Duodenal mucosa (tissue), 2 donors: ENCODE results near the gene CBARP.

Experiments
- H3K27ac ChIP-seq: one replicate; pipeline ENCODE4 v1.7.0; 2013; ENCODE audit warnings: low read depth, low read length
- H3K27me3 ChIP-seq, 2 donors: one replicate each; pipeline ENCODE4 v1.7.0; 2013; ENCODE audit warnings: low read length in 2 of 2, control low read depth in 1 of 2; ENCODE audit not compliant: insufficient read depth in 2 of 2, control insufficient read depth in 1 of 2
- H3K36me3 ChIP-seq, 2 donors: one replicate each; pipeline ENCODE4 v1.7.0; 2013; ENCODE audit warnings: low read length in 2 of 2, control low read depth in 1 of 2; ENCODE audit not compliant: insufficient read depth in 2 of 2, control insufficient read depth in 1 of 2
- H3K4me1 ChIP-seq, 2 donors: one replicate each; pipeline ENCODE4 v1.7.0; 2013; ENCODE audit warnings: low read length in 2 of 2, control low read depth in 1 of 2; ENCODE audit not compliant: insufficient read depth in 2 of 2, control insufficient read depth in 1 of 2
- H3K4me3 ChIP-seq, 2 donors: one replicate each; pipeline ENCODE4 v1.7.0; 2013; ENCODE audit warnings: low read length in 2 of 2, low read depth in 1 of 2
- H3K9ac ChIP-seq, 2 donors: one replicate each; pipeline ENCODE4 v1.7.0; 2013; ENCODE audit warnings: low read length in 2 of 2, low read depth in 1 of 2
- H3K9me3 ChIP-seq, 2 donors: one replicate each; pipeline ENCODE4 v1.7.0; 2013; ENCODE audit warnings: low read length in 2 of 2, control low read depth in 1 of 2; ENCODE audit not compliant: control insufficient read depth in 1 of 2

The CBARP gene

DNA sequence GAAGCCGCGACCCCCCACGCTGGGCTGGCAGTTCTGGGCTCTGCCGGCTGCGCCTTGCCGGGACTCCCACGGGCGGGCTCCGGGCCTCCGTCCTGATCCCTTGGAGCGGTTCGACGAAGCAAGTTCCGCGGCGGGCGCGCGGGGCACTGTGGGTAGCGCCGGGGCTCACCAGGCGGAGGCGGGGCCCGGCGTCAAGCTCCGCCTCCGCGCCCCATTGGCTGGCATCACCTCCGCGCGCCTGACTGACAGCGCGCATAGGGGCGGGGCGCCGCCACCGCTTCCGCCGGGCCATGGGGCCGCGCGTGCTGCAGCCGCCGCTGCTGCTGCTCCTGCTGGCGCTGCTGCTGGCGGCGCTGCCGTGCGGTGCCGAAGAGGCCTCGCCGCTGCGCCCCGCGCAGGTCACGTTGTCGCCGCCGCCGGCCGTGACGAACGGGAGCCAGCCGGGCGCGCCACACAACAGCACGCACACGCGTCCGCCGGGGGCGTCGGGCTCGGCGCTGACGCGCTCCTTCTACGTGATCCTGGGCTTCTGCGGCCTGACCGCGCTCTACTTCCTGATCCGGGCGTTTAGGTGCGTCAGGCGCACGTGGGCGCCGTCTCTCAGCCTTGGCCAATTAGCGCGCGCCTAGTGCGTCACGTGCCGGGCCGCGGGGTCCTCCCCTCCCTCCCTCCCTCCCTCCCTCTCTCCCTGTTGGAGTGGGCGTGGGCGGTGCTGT, 37.6 kb upstream of the CBARP start, which contains the start of gene FAM174C:
Gene FAM174C, plus strand, starts transcription at position 271 of the 716 bp plus-strand sequence. Its CDS starts 20 bp downstream, at position 291.
- H3K9me3 ChIP-seq: no peaks in the 10 kb centered on the region
- H3K27me3 ChIP-seq: no peaks in the 10 kb centered on the region
- peaks cover 47 to 59% of the 10 kb centered on the region in 2 donors for H3K4me1 ChIP-seq
- peak within 1 kb of the TSS; percentile 83 to 95 for H3K9ac ChIP-seq
- H3K36me3 ChIP-seq: peaks cover 40 to 58% of the 10 kb centered on the region in 2 donors
- peak within 1 kb of the TSS; percentile 73 to 77 for H3K4me3 ChIP-seq
- H3K27ac ChIP-seq: peak within 1 kb of the TSS; percentile 100

DNA sequence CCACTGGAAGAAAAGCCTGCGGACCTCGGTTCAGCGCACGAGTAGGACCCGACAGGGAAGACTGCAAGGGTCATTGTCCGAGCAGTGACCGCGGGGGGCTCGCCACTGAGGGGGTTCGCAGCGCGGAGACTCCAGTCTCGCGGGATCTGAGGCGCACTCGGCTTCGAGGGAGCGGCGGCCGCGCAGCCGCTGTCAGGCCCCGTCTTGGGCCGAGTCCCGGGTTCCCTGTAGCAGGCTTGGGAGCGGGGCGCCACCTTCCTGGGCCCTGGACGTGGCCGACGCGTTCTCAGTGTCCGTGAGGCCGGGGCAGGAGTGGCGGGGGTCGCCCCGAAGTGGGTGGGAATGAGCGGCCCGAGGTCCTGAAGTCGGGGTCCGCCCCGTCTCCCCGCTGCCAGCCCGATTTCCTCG, 37.1 kb upstream of the CBARP start:
- Histone ChIP-seq H3K36me3 (peaks cover 40 to 58% of the 10 kb centered on the region in 2 donors), H3K9me3 (no peaks in the 10 kb centered on the region), H3K9ac (peak overlapping the region; percentile 46 to 51), H3K27me3 (no peaks in the 10 kb centered on the region), H3K4me1 (peaks cover 51 to 65% of the 10 kb centered on the region in 2 donors), H3K27ac (peak overlapping the region; percentile 100), H3K4me3 (peak overlapping the region; percentile 45 to 53)

DNA sequence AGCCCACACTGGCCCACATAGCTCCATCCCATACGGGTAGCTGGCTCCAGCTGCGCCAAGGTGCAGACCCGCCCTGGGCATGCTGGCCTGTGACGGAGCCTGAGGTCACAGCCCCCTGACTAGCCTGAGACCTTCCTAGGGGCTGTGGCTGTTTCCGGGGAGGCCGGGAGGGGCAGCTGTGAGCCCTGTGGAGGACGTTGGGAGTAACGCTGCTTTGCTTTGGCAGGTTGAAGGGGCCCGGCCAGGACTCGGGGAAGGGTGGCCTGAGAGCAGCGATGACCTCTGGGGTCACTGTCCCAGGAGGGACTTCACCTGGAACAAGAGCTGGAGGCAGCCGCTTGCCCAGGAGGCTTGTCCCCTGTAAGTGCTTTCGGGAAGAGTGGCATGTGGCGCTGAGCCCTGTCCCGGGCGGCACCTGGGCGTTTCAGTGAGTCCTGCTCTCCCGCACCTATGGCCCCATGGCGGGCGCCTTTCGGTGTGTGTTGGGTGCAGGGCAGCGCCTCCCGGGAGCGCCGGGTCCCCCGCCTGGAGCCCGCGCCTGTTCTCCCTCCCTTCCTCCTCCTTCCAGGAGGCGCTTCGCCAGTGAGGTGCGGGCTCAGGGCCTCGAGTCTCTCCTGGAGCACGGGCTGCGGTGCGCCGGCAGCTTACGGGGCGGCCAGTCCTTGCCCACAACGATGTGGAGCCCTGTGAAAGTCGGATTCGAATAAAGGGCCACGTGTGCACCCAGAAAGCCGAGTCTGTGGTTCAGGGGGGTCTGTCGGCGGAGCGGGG, 36.5 kb upstream of the CBARP start:
- Histone ChIP-seq H3K9me3 (no peaks in the 10 kb centered on the region), H3K27me3 (no peaks in the 10 kb centered on the region), H3K27ac (peak overlapping the region; percentile 100), H3K36me3 (peaks cover 38 to 55% of the 10 kb centered on the region in 2 donors), H3K4me1 (peaks cover 51 to 67% of the 10 kb centered on the region in 2 donors), H3K4me3 (peak overlapping the region; percentile 45 to 53), H3K9ac (peak overlapping the region; percentile 46 to 51)

DNA sequence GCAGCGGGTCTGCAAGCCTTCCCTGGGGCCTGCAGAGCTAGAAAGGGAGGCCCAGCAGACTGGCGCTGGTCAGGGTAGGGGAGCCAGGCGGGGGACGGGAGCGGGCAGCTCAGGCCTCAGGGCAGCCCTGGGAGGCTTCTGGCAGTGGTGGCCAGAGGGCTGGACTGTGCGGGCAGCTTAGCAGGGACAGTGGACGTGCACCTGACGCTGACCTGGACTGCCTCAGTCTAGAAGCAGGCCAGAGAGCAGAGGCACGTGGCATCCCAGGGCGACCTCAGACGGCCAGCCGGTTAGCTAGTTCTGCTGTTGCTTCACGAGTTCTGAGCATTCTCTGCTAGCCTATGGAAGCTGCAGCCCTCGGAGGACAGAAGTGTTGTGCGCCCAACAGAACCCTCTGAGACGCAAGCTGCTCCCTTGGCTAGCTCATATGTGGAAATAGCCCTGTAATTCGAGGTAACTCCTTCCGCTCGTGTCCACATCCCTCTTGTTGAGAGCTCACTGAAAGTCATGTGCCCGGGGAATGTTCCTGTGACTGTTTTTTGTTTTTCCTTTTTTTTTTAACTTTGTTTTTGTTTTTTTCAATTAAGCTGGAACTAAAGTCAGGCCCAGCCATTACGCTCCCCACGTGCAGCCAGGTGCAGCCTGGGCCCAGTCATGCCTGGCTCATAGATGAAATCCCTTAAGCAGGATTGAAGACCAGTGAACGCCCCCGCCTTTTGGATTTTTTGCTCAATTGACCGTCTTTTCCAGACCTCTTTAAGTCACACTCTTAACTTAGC, 35.6 kb upstream of the CBARP start:
- peaks cover 55 to 72% of the 10 kb centered on the region in 2 donors for H3K4me1 ChIP-seq
- H3K9me3 ChIP-seq: no peaks in the 10 kb centered on the region
- H3K27ac ChIP-seq: no peak overlapping the region
- H3K9ac ChIP-seq: no peak overlapping the region
- no peaks in the 10 kb centered on the region for H3K27me3 ChIP-seq
- H3K4me3 ChIP-seq: no peak overlapping the region
- H3K36me3 ChIP-seq: peaks cover 32 to 49% of the 10 kb centered on the region in 2 donors

DNA sequence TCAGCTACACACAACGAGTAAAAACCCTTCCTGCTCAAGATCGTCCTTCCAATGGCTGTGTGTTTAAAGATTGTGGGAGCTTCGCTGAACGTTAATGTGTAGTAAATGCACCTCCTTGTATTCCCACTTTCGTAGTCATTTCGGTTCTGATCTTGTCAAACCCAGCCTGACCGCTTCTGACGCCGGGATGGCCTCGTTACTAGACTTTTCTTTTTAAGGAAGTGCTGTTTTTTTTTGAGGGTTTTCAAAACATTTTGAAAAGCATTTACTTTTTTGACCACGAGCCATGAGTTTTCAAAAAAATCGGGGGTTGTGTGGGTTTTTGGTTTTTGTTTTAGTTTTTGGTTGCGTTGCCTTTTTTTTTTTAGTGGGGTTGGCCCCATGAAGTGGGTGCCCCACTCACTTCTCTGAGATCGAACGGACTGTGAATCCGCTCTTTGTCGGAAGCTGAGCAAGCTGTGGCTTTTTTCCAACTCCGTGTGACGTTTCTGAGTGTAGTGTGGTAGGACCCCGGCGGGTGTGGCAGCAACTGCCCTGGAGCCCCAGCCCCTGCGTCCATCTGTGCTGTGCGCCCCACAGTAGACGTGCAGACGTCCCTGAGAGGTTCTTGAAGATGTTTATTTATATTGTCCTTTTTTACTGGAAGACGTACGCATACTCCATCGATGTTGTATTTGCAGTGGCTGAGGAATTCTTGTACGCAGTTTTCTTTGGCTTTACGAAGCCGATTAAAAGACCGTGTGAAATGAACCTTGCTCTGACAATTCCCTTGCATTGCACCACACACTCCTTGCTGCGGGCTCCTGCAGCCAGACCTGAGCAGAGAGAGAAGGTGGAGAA, 34.8 kb upstream of the CBARP start:
- H3K36me3 ChIP-seq: peaks cover 32 to 49% of the 10 kb centered on the region in 2 donors
- peak overlapping the region in 1 of 2 donors; percentile 96 for H3K4me3 ChIP-seq
- H3K4me1 ChIP-seq: peaks cover 63 to 80% of the 10 kb centered on the region in 2 donors
- no peaks in the 10 kb centered on the region for H3K9me3 ChIP-seq
- peak overlapping the region; percentile 19 to 86 for H3K9ac ChIP-seq
- no peaks in the 10 kb centered on the region for H3K27me3 ChIP-seq
- H3K27ac ChIP-seq: no peak overlapping the region

DNA sequence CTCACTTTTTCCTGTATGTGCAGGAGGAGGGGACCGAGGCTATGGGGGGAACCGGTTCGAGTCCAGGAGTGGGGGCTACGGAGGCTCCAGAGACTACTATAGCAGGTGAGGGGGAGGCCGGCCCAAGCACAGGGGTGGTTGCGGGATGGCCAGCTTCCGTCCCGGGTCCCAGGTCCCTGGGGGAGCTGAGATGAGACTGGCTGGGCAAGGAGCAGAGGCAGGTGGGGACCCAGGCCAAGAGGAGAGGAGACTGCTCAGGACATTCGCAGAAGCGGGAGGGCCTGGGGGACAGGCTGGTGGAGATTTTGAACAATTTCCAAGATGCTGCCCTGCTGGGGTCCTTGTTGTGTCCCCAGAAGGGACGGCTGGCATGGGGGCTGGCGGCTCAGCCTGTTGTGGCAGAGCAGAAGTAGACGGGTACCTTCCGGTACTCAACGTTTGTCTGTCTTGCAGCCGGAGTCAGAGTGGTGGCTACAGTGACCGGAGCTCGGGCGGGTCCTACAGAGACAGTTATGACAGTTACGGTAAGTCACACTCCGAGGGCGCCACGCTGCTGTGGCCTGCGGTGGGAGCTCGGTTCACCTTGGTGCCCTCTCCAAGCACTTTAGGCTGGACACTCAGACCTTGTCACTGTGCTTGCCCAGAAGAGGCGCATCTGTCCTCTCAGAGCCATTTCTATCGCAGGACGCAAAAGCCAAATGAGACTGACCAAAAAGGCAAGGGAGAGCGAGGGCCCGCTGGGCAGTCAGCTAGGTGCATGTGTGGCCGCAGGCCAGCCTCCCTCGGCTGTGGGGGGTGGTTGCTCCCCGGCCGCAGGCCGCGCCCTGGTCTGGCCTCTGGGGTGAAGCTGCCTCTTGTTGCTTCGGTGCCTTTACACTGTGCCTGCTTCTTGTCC, 34.0 kb upstream of the CBARP start:
- H3K36me3 ChIP-seq: peaks cover 32 to 45% of the 10 kb centered on the region in 2 donors
- H3K27me3 ChIP-seq: no peaks in the 10 kb centered on the region
- H3K9ac ChIP-seq: peak overlapping the region; percentile 86 to 98
- H3K9me3 ChIP-seq: no peaks in the 10 kb centered on the region
- H3K4me3 ChIP-seq: peak overlapping the region; percentile 96 to 100
- H3K27ac ChIP-seq: peak overlapping the region; percentile 20
- peaks cover 69 to 83% of the 10 kb centered on the region in 2 donors for H3K4me1 ChIP-seq

DNA sequence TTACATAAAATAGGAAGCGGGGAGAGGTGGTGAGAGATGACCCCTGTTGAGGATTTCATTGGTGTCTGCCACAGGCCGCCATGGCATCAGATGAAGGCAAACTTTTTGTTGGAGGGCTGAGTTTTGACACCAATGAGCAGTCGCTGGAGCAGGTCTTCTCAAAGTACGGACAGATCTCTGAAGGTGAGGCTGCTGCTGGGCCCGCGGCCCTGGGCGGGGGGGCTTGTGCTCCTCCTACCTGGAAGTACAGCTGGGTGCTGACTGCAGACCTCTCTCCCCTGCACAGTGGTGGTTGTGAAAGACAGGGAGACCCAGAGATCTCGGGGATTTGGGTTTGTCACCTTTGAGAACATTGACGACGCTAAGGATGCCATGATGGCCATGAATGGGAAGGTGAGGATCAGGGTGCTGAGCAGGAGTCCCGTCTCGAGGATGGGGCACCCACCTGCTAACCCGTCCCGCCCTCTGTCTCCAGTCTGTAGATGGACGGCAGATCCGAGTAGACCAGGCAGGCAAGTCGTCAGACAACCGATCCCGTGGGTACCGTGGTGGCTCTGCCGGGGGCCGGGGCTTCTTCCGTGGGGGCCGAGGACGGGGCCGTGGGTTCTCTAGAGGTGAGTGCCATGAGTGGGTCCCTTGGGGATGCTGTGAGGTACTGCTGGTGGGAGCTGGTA, 33.2 kb upstream of the CBARP start:
- Histone ChIP-seq H3K9me3 (no peaks in the 10 kb centered on the region), H3K36me3 (peaks cover 32 to 45% of the 10 kb centered on the region in 2 donors), H3K27me3 (no peaks in the 10 kb centered on the region), H3K4me1 (peaks cover 64 to 79% of the 10 kb centered on the region in 2 donors), H3K4me3 (peak overlapping the region; percentile 96 to 100), H3K9ac (peak overlapping the region; percentile 86 to 98), H3K27ac (no peak overlapping the region)

DNA sequence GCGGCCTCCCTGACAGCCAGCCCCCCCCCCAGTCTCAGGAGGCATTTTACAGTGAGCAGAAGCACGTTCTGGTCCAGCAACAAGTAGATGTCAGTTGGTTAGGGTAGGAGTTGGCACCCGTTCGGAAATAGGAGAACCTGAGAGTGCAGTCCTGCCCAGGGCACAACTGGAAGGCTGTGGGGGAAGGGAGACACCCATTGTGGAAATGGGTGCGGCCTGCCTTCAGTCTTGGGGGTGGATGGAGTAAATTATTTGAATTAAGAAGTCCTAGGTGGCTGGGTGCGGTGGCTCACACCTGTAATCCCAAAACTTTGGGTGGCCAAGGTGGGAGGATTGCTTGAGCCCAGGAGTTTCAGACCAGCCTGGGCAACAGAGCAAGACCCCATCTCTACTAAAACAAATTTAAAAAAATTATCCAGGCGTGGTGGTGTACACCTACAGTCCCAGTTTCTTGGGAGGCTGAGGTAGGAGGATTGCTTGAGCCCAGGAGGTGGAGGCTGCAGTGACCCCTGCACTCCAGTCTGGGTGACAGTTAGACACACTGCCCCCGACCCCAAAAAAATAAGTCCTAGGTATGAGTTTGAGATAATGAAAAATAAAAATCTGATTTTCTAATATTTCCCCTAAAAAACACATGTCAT, 32.5 kb upstream of the CBARP start:
- Histone ChIP-seq H3K4me1 (peaks cover 68 to 82% of the 10 kb centered on the region in 2 donors), H3K36me3 (peaks cover 32 to 45% of the 10 kb centered on the region in 2 donors), H3K27ac (peak overlapping the region; percentile 98), H3K9ac (peak overlapping the region; percentile 86 to 98), H3K27me3 (no peaks in the 10 kb centered on the region), H3K9me3 (no peaks in the 10 kb centered on the region), H3K4me3 (peak overlapping the region; percentile 96 to 100)
